ENCODE measurements around the gene TMC1.

DNA sequence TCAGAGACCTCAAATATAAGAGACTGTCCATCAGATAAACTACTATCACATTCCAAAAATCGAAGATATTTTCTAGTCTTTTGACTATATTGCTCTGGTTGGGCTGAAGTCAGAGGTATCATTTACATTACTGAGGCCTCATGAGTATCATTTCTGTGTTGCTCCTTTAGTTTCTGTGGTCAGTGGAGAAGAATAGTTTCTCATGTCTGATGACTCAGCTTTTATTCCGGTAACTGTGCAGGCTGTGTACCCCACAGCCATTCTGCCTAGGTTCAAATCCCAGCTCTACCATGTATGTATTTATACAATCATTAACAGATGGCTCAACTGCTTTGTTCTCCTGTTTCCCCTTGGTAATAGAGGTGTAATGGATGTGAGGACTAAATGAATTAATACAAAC is 252.2 kb downstream of the TMC1 start:
- TF ChIP-seq EP300 (IDR thresholded peaks at IDR 0.05; ENCODE audit: low read depth): no peak
- TF ChIP-seq CTCF (IDR thresholded peaks at IDR 0.05): no peak
- TF ChIP-seq POLR2A (IDR thresholded peaks at IDR 0.05): no peak
- TF ChIP-seq POLR2AphosphoS5 (IDR thresholded peaks at IDR 0.05): no peak

Measured in transverse colon (tissue), 4 donors.